Measurements from ENCODE around the gene DHCR24.

The DHCR24 gene

GRCh38 chr1:54851936-54852524 is 35.0 kb downstream of the DHCR24 start:
- no peak overlapping the region for H3K4me3 ChIP-seq (ENCODE audit: low read depth, low read length)
- no peak overlapping the region for H3K27ac ChIP-seq (ENCODE audit: extremely low read depth, low read depth, low read length)
- H3K36me3 ChIP-seq (ENCODE audit: control insufficient read depth in 2 of 2, insufficient read depth in 1 of 2, low read length in 2 of 2): peaks cover 18 to 82% of the 10 kb centered on the region in 2 experiments
- CTCF ChIA-PET: interaction anchor here (0.7 kb wide), 1 partner anchor 33 kb away, joined by 3 read pairs; no protein-coding TSS in a partner anchor
- no peaks in the 10 kb centered on the region for H3K9me3 ChIP-seq (ENCODE audit: control insufficient read depth, insufficient read depth, low read depth, low read length)
- no peaks in the 10 kb centered on the region for H3K4me1 ChIP-seq (ENCODE audit: control insufficient read depth, insufficient read depth, low read length)
- TF ChIP-seq ZNF335 (tag by site-specific recombination; conservative IDR thresholded peaks at IDR 0.05): no peak
- no peak for TF ChIP-seq ZNF596 (tag by site-specific recombination; IDR thresholded peaks at IDR 0.05)
- TF ChIP-seq ZNF16 (tag by site-specific recombination; IDR thresholded peaks at IDR 0.05; ENCODE audit: low read depth): no peak
- no peak for TF ChIP-seq PBX3 (CRISPR knock-in tag; IDR thresholded peaks at IDR 0.05)
- no peak for TF ChIP-seq ZNF692 (tag by site-specific recombination; IDR thresholded peaks at IDR 0.05)
- POLR2A ChIA-PET: no interaction called here

- TF ChIP-seq GLIS1 (tag by site-specific recombination; IDR thresholded peaks at IDR 0.05) (no peak), ZNF433 (tag by site-specific recombination; IDR thresholded peaks at IDR 0.05; ENCODE audit: low read depth) (no peak), ZNF138 (tag by site-specific recombination; IDR thresholded peaks at IDR 0.05; ENCODE audit: borderline replicate concordance) (no peak), ZNF555 (tag by site-specific recombination; conservative IDR thresholded peaks at IDR 0.05) (no peak), ZNF830 (tag by site-specific recombination; IDR thresholded peaks at IDR 0.05; ENCODE audit: low read depth) (no peak), ZNF37A (tag by site-specific recombination; IDR thresholded peaks at IDR 0.05) (no peak), KLF16 (tag by site-specific recombination; IDR thresholded peaks at IDR 0.05) (no peak), ZBTB6 (tag by site-specific recombination; IDR thresholded peaks at IDR 0.05) (no peak), ZNF510 (tag by site-specific recombination; IDR thresholded peaks at IDR 0.05; ENCODE audit: insufficient replicate concordance) (no peak), KLF7 (tag by site-specific recombination; IDR thresholded peaks at IDR 0.05; ENCODE audit: borderline replicate concordance) (no peak), ZNF280D (tag by site-specific recombination; IDR thresholded peaks at IDR 0.05) (no peak), ZNF280C (tag by site-specific recombination; IDR thresholded peaks at IDR 0.05) (no peak), OVOL3 (tag by site-specific recombination; IDR thresholded peaks at IDR 0.05) (no peak)
- H3K27ac ChIP-seq (ENCODE audit: extremely low read depth, low read depth, low read length): no peak overlapping the region
- peaks cover 18 to 81% of the 10 kb centered on the region in 2 experiments for H3K36me3 ChIP-seq (ENCODE audit: control insufficient read depth in 2 of 2, insufficient read depth in 1 of 2, low read length in 2 of 2)
- ChIA-PET POLR2A (no interaction called here), CTCF (no interaction called here)
- no peaks in the 10 kb centered on the region for H3K9me3 ChIP-seq (ENCODE audit: control insufficient read depth, insufficient read depth, low read depth, low read length)
- H3K4me3 ChIP-seq (ENCODE audit: low read depth, low read length): no peak overlapping the region
- no peaks in the 10 kb centered on the region for H3K4me1 ChIP-seq (ENCODE audit: control insufficient read depth, insufficient read depth, low read length)
Measured at GRCh38 chr1:54851406-54851805, 35.6 kb downstream of the DHCR24 start.

Data from HEK293 (cell line).